ENCODE data around the gene HPD.
A peak's percentile ranks its signal among the peaks of the same experiment; 100 is the strongest.

The HPD gene

DNA sequence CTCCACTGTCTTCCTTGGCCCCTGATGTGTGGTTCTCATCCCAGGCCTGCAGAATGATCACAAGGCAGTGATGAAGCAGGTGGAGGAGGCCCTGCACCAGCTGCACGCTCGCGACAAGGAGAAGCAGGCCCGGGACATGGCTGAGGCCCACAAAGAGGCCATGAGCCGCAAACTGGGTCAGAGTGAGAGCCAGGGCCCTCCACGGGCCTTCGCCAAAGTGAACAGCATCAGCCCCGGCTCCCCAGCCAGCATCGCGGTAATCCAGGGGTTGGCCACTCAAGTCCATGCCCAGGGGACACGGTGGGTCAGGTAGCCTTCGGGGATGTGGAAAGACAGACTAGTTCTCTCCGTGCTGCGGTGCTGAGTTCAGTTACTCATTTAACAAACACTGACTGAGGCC, 40.9 kb upstream of the HPD start:
- Histone ChIP-seq H3K4me2 (ENCODE audit: insufficient read depth, low read length) (no peak overlapping the region), H3K27ac (ENCODE audit: low read length) (no peak overlapping the region), H3K4me3 (ENCODE audit: low read depth in 1 of 2, low read length in 2 of 2) (no peak overlapping the region), H4K20me1 (ENCODE audit: insufficient read depth, low read length) (0 out of 2 replicates have a peak, but pooled peaks cover under 1% of the 10 kb centered on the region), H3K9ac (ENCODE audit: low read depth, low read length) (no peak overlapping the region), H3K27me3 (ENCODE audit: insufficient read depth, low read length, poor library complexity) (no peaks in the 10 kb centered on the region), H3K4me1 (ENCODE audit: insufficient read depth, low read length) (no peaks in the 10 kb centered on the region), H3K36me3 (ENCODE audit: insufficient read depth, low read length) (peaks cover 80% of the 10 kb centered on the region), H3K9me3 (ENCODE audit: insufficient read depth, low read length, severe bottlenecking) (no peaks in the 10 kb centered on the region), H2AFZ (ENCODE audit: low read depth, low read length) (no peak overlapping the region), H3K79me2 (ENCODE audit: insufficient read depth, low read length) (peaks cover 2% of the 10 kb centered on the region)
- DNase-seq (no peak), ATAC-seq (ENCODE audit: insufficient read depth, low read depth) (no peak)
- TF ChIP-seq, protein P1, sequence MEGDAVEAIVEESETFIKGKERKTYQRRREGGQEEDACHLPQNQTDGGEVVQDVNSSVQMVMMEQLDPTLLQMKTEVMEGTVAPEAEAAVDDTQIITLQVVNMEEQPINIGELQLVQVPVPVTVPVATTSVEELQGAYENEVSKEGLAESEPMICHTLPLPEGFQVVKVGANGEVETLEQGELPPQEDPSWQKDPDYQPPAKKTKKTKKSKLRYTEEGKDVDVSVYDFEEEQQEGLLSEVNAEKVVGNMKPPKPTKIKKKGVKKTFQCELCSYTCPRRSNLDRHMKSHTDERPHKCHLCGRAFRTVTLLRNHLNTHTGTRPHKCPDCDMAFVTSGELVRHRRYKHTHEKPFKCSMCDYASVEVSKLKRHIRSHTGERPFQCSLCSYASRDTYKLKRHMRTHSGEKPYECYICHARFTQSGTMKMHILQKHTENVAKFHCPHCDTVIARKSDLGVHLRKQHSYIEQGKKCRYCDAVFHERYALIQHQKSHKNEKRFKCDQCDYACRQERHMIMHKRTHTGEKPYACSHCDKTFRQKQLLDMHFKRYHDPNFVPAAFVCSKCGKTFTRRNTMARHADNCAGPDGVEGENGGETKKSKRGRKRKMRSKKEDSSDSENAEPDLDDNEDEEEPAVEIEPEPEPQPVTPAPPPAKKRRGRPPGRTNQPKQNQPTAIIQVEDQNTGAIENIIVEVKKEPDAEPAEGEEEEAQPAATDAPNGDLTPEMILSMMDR (IDR thresholded peaks at IDR 0.05; ENCODE audit: borderline replicate concordance, extremely low read depth, low read length, poor library complexity, severe bottlenecking) = no peak

DNA sequence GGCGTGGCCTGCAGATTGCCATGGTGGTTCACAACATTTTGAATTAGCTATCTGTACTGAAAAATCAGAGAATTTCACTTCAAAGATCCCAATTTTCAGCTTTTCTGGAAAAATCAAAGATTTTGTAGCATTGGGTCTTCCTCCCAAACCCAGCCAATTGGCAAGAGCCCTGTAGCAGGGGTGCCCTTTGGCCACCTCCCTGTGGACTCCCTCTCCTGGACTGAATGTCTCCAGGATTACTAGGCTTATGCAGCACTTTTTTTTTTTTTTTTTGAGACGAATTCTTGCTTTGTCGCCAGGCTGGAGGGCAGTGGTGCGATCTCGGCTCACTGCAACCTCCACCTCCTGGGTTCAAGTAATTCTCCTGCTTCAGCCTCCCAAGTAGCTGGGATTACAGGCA, 39.6 kb upstream of the HPD start:
- Histone ChIP-seq H3K36me3 (ENCODE audit: insufficient read depth, low read length) (peaks cover 79% of the 10 kb centered on the region), H3K27ac (ENCODE audit: low read length) (no peak overlapping the region), H2AFZ (ENCODE audit: low read depth, low read length) (no peak overlapping the region), H4K20me1 (ENCODE audit: insufficient read depth, low read length) (peaks cover 9% of the 10 kb centered on the region; the same call in 1 of the 2 replicates), H3K9me3 (ENCODE audit: insufficient read depth, low read length, severe bottlenecking) (no peaks in the 10 kb centered on the region), H3K27me3 (ENCODE audit: insufficient read depth, low read length, poor library complexity) (no peaks in the 10 kb centered on the region), H3K4me1 (ENCODE audit: insufficient read depth, low read length) (peaks cover 6% of the 10 kb centered on the region; the same call in 1 of the 2 replicates), H3K4me2 (ENCODE audit: insufficient read depth, low read length) (no peak overlapping the region), H3K9ac (ENCODE audit: low read depth, low read length) (no peak overlapping the region), H3K4me3 (ENCODE audit: low read depth in 1 of 2, low read length in 2 of 2) (no peak overlapping the region), H3K79me2 (ENCODE audit: insufficient read depth, low read length) (peaks cover 16% of the 10 kb centered on the region)
- TF ChIP-seq, protein P1 (IDR thresholded peaks at IDR 0.05; ENCODE audit: borderline replicate concordance, extremely low read depth, low read length, poor library complexity, severe bottlenecking) = no peak
- no peak for TF ChIP-seq EZH2 (IDR thresholded peaks at IDR 0.05; ENCODE audit: borderline replicate concordance, low read depth, low read length, severe bottlenecking)
- ATAC-seq (ENCODE audit: insufficient read depth, low read depth) (no peak), DNase-seq (no peak)

DNA sequence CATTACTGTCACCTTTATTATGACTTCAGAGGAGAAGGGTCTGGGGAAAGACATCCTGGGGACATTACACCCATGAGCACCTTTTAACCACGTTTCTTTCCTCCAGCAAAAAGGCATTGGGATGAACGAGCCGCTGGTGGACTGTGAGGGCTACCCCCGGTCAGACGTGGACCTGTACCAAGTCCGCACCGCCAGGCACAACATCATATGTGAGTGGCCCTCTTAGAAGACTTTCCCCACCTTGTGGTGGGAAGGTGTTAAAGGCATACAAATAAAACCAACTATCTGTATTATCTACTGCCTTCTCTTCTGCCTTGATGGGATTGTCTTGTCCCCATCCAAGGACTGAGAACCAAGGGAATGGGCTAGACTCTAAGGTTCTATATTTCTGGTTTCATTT, 36.0 kb upstream of the HPD start:
- Histone ChIP-seq H4K20me1 (ENCODE audit: insufficient read depth, low read length) (peaks cover 13% of the 10 kb centered on the region; the same call in 1 of the 2 replicates), H3K4me2 (ENCODE audit: insufficient read depth, low read length) (no peak overlapping the region), H3K4me1 (ENCODE audit: insufficient read depth, low read length) (peaks cover 25% of the 10 kb centered on the region), H3K27ac (ENCODE audit: low read length) (no peak overlapping the region), H3K79me2 (ENCODE audit: insufficient read depth, low read length) (peaks cover 45% of the 10 kb centered on the region), H3K36me3 (ENCODE audit: insufficient read depth, low read length) (peaks cover 54% of the 10 kb centered on the region), H3K9ac (ENCODE audit: low read depth, low read length) (no peak overlapping the region), H2AFZ (ENCODE audit: low read depth, low read length) (no peak overlapping the region), H3K27me3 (ENCODE audit: insufficient read depth, low read length, poor library complexity) (no peaks in the 10 kb centered on the region), H3K4me3 (ENCODE audit: low read depth in 1 of 2, low read length in 2 of 2) (no peak overlapping the region), H3K9me3 (ENCODE audit: insufficient read depth, low read length, severe bottlenecking) (no peaks in the 10 kb centered on the region)
- DNase-seq (no peak), ATAC-seq (ENCODE audit: insufficient read depth, low read depth) (peak; percentile 61; the same call in 2 of the 3 replicates)
- TF ChIP-seq, protein P1 (IDR thresholded peaks at IDR 0.05; ENCODE audit: borderline replicate concordance, extremely low read depth, low read length, poor library complexity, severe bottlenecking) = peak; percentile 48
- TF ChIP-seq EZH2 (IDR thresholded peaks at IDR 0.05; ENCODE audit: borderline replicate concordance, low read depth, low read length, severe bottlenecking) = no peak
